HUDEP-2 (cell line): ENCODE measurements around the gene PIEZO1.

Experiments used
- DNase-seq, 76 experiments: peaks; one replicate each; lab custom pipeline; 2025; ENCODE audit not compliant: unreplicated experiment in 76 of 76; lab: John Stamatoyannopoulos, UW

The PIEZO1 gene

GRCh38 chr16:88816736-88817535 lies 31.9 kb upstream of the PIEZO1 start:
- no peak for DNase-seq

- DNase-seq = peak in 33 of 76 experiments; percentile 8 to 52 (median 27)
Measured at GRCh38 chr16:88815901-88816589, 31.0 kb upstream of the PIEZO1 start.

- DNase-seq = no peak
Measured at GRCh38 chr16:88815227-88815626, 30.2 kb upstream of the PIEZO1 start.

GRCh38 chr16:88814144-88814502 lies 29.1 kb upstream of the PIEZO1 start:
- DNase-seq = no peak

GRCh38 chr16:88813269-88814143 lies 28.5 kb upstream of the PIEZO1 start:
- DNase-seq = no peak

GRCh38 chr16:88812513-88813268 lies 27.7 kb upstream of the PIEZO1 start:
- peak in 41 of 76 experiments; percentile 21 to 74 (median 48) for DNase-seq

- DNase-seq = peak in 75 of 76 experiments; percentile 39 to 98 (median 94)
Measured at GRCh38 chr16:88811769-88812512, 26.9 kb upstream of the PIEZO1 start, which contains the start of gene APRT. APRT (minus strand) TSS chr16:88811928; CDS start chr16:88811899, 29 bp downstream.

- DNase-seq = peak in 52 of 76 experiments; percentile 18 to 70 (median 48)
Measured at GRCh38 chr16:88810912-88811768, 26.1 kb upstream of the PIEZO1 start.

- DNase-seq = peak in 28 of 76 experiments; percentile 19 to 50 (median 30)
Measured at GRCh38 chr16:88810166-88810911, 25.3 kb upstream of the PIEZO1 start.

GRCh38 chr16:88809676-88810165 lies 24.7 kb upstream of the PIEZO1 start:
- DNase-seq = peak in 4 of 76 experiments; percentile 24 to 38 (median 31)

- peak in 20 of 76 experiments; percentile 10 to 55 (median 28) for DNase-seq
Measured at GRCh38 chr16:88809068-88809675, 24.2 kb upstream of the PIEZO1 start.

GRCh38 chr16:88807626-88808453 lies 22.8 kb upstream of the PIEZO1 start:
- no peak for DNase-seq

- peak in 7 of 76 experiments; percentile 18 to 36 (median 28) for DNase-seq
Measured at GRCh38 chr16:88807142-88807625, 22.2 kb upstream of the PIEZO1 start.

- DNase-seq = peak in 56 of 76 experiments; percentile 25 to 79 (median 48)
Measured at GRCh38 chr16:88806491-88807111, 21.6 kb upstream of the PIEZO1 start.

GRCh38 chr16:88805887-88806393 lies 20.9 kb upstream of the PIEZO1 start:
- no peak for DNase-seq
